HepG2 (cell line): ENCODE data around the gene KRTAP12-2. TPM values are rescaled to one million over a fixed set of nuclear protein-coding genes. Genes with fewer than 3 reads are reported as not detected.
A peak's percentile ranks its signal among the peaks of the same experiment; 100 is the strongest.

Experiments
- FOXO4 ChIP-seq: sonication (generic); formaldehyde crosslinking; conservative IDR thresholded peaks from 2 replicates; pipeline ENCODE4 v1.8.1; 2023; ENCODE audit warnings: missing genetic modification reagents
- GMEB2 ChIP-seq: IDR thresholded peaks from 2 replicates; pipeline ENCODE4 v1.6.1; 2016; ENCODE audit warnings: missing biosample characterization, missing genetic modification reagents, low read depth
- SKIL ChIP-seq: sonication (generic); formaldehyde crosslinking; IDR thresholded peaks from 2 replicates; pipeline ENCODE4 v1.8.0; 2022; ENCODE audit warnings: missing genetic modification reagents, mild to moderate bottlenecking, moderate library complexity, borderline replicate concordance
- SMAD3 ChIP-seq: sonication (generic); formaldehyde crosslinking; IDR thresholded peaks from 2 replicates; pipeline ENCODE4 v1.4.0; 2020; ENCODE audit warnings: missing genetic modification reagents
- THAP11 ChIP-seq: IDR thresholded peaks from 2 replicates; pipeline ENCODE4 v1.6.1; 2016; ENCODE audit warnings: missing biosample characterization, missing genetic modification reagents
- ZNF24 ChIP-seq: fragments of 450-650 bp; IDR thresholded peaks from 2 replicates; pipeline ENCODE4 v1.6.1; 2017; ENCODE audit warnings: antibody characterized with exemption, mild to moderate bottlenecking
- ZNF260 ChIP-seq: sonication (generic); formaldehyde crosslinking; IDR thresholded peaks from 2 replicates; pipeline ENCODE4 v1.4.0; 2020; ENCODE audit warnings: missing genetic modification reagents, low read depth, mild to moderate bottlenecking, borderline replicate concordance
- polyA plus RNA-seq, 8 experiments: library from polyadenylated mRNA; depleted of rRNA in 3 of 8; stranded (reverse) in 7 of 8; unstranded in 1 of 8; fragments of >200 nt; fragmentation: Illumina TruSeq in 4 of 8; extraction: Trizol in 4 of 8; gene quantifications; 2 replicates each; pipeline versions ENCODE4 v1.2.1 to v1.2.3, GENCODE V29; 2011 to 2016; ENCODE audit warnings: low read depth in 4 of 8, missing spikeins in 1 of 8, mixed read lengths in 1 of 8; ENCODE audit not compliant: insufficient read depth in 1 of 8
- total RNA-seq, 5 experiments: library from RNA; depleted of rRNA; stranded (reverse); fragments of >200 nt; fragmentation: Illumina TruSeq; extraction: Trizol; gene quantifications; 2 replicates each; pipeline ENCODE4 v1.2.3, GENCODE V29; 2016; ENCODE audit warnings: low read depth in 1 of 5
- TF ChIP-seq, protein P1 (sequence below): sonication (generic); formaldehyde crosslinking; IDR thresholded peaks from 2 replicates; pipeline ENCODE4 v1.8.0; 2022; ENCODE audit warnings: missing genetic modification reagents, mild to moderate bottlenecking, inconsistent platforms, borderline replicate concordance
- TF ChIP-seq, protein P2 (sequence below): sonication (generic); formaldehyde crosslinking; IDR thresholded peaks from 2 replicates; pipeline ENCODE4 v1.9.0; 2021; ENCODE audit warnings: mild to moderate bottlenecking, missing genetic modification reagents
- TF ChIP-seq, protein P3 (sequence below): sonication (generic); formaldehyde crosslinking; IDR thresholded peaks from 2 replicates; pipeline ENCODE4 v1.4.0; 2020; ENCODE audit warnings: missing genetic modification reagents, mild to moderate bottlenecking, borderline replicate concordance

Gene KRTAP12-2
- total and polyA plus RNA-seq, 2 of the 13 experiments (the other 11 are each of a cell fraction or from before 2014, with no cell fraction given): not detected

DNA sequence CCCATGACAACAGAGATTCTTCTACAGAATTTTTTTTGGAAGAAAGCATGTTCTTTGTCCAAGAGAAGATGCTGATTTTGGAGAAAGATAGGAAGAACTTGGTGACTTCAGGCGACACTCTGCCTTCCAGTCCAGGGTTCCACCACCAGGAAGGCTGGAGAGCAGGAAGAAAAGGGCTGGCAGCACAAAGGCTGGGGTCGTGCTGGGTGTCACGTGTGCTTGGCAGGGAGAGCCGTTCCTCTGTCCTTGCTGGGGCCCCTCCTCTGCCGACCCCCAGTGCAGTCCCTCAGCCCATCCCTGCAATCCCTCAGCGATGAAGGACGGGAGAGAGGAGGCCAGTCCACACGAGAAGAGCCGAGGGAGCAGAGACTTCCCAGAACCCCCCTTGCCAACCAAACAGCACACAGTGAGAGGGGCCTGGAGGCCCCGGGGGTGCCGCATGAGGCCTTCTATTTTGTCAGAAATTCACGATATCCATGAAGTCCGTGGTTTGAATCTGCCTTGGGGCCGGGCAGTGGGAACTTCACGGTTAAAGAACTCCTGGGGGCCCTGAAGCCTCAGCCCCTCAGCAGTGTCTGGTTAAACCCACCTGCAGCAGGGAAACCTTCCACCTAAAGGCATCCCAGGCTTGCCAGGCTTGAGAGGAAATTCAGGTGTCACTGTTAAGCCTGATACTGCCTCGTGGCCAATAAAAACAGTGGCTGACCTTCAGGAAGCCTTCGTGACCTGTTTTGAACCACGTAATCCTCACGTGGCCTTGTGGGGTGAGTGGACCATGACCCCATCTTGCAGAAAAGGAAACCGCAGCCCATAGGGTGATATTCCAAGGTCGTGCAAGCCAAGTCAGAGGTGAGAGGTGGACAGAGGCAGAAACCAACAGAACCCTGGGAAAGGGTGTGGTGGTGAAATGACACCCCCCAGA lies 33.6 kb upstream of the KRTAP12-2 start (continued):
- TF ChIP-seq, protein P1, sequence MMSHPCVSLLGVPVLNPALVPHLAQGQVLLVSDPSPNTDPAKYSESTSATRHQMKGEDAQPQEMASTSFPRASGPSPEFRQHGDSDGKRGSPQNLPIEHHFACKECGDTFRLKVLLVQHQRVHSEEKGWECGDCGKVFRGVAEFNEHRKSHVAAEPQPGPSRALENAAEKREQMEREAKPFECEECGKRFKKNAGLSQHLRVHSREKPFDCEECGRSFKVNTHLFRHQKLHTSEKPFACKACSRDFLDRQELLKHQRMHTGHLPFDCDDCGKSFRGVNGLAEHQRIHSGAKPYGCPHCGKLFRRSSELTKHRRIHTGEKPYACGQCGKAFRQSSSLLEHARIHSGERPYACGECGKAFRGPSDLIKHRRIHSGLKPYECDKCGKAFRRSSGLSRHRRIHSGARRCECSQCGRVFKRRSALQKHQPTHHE (CRISPR knock-in tag): no peak
- TF ChIP-seq ZNF260 (CRISPR knock-in tag): no peak
- TF ChIP-seq FOXO4: no peak
- TF ChIP-seq, protein P2, sequence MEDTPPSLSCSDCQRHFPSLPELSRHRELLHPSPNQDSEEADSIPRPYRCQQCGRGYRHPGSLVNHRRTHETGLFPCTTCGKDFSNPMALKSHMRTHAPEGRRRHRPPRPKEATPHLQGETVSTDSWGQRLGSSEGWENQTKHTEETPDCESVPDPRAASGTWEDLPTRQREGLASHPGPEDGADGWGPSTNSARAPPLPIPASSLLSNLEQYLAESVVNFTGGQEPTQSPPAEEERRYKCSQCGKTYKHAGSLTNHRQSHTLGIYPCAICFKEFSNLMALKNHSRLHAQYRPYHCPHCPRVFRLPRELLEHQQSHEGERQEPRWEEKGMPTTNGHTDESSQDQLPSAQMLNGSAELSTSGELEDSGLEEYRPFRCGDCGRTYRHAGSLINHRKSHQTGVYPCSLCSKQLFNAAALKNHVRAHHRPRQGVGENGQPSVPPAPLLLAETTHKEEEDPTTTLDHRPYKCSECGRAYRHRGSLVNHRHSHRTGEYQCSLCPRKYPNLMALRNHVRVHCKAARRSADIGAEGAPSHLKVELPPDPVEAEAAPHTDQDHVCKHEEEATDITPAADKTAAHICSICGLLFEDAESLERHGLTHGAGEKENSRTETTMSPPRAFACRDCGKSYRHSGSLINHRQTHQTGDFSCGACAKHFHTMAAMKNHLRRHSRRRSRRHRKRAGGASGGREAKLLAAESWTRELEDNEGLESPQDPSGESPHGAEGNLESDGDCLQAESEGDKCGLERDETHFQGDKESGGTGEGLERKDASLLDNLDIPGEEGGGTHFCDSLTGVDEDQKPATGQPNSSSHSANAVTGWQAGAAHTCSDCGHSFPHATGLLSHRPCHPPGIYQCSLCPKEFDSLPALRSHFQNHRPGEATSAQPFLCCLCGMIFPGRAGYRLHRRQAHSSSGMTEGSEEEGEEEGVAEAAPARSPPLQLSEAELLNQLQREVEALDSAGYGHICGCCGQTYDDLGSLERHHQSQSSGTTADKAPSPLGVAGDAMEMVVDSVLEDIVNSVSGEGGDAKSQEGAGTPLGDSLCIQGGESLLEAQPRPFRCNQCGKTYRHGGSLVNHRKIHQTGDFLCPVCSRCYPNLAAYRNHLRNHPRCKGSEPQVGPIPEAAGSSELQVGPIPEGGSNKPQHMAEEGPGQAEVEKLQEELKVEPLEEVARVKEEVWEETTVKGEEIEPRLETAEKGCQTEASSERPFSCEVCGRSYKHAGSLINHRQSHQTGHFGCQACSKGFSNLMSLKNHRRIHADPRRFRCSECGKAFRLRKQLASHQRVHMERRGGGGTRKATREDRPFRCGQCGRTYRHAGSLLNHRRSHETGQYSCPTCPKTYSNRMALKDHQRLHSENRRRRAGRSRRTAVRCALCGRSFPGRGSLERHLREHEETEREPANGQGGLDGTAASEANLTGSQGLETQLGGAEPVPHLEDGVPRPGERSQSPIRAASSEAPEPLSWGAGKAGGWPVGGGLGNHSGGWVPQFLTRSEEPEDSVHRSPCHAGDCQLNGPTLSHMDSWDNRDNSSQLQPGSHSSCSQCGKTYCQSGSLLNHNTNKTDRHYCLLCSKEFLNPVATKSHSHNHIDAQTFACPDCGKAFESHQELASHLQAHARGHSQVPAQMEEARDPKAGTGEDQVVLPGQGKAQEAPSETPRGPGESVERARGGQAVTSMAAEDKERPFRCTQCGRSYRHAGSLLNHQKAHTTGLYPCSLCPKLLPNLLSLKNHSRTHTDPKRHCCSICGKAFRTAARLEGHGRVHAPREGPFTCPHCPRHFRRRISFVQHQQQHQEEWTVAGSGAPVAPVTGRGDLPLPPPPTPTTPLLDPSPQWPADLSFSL (CRISPR knock-in tag): no peak
- TF ChIP-seq SKIL (CRISPR knock-in tag): no peak
- no peak for TF ChIP-seq ZNF24
- peak; percentile 72; the same call in 1 of the 2 replicates for TF ChIP-seq SMAD3 (CRISPR knock-in tag)
- no peak; the same call in 1 of the 2 replicates for TF ChIP-seq THAP11
- TF ChIP-seq GMEB2 (CRISPR knock-in tag): no peak
- TF ChIP-seq, protein P3, sequence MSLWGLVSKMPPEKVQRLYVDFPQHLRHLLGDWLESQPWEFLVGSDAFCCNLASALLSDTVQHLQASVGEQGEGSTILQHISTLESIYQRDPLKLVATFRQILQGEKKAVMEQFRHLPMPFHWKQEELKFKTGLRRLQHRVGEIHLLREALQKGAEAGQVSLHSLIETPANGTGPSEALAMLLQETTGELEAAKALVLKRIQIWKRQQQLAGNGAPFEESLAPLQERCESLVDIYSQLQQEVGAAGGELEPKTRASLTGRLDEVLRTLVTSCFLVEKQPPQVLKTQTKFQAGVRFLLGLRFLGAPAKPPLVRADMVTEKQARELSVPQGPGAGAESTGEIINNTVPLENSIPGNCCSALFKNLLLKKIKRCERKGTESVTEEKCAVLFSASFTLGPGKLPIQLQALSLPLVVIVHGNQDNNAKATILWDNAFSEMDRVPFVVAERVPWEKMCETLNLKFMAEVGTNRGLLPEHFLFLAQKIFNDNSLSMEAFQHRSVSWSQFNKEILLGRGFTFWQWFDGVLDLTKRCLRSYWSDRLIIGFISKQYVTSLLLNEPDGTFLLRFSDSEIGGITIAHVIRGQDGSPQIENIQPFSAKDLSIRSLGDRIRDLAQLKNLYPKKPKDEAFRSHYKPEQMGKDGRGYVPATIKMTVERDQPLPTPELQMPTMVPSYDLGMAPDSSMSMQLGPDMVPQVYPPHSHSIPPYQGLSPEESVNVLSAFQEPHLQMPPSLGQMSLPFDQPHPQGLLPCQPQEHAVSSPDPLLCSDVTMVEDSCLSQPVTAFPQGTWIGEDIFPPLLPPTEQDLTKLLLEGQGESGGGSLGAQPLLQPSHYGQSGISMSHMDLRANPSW (CRISPR knock-in tag): 0 out of 2 replicates have a peak, but pooled peaks have one; percentile 38
